GM19238 (cell line): ENCODE results near the gene TBC1D21.

Source experiments
- DNase-seq: peaks from one replicate; pipeline ENCODE4 v3.0.0; 2011; ENCODE audit warnings: low spot score; ENCODE audit not compliant: insufficient read length

TBC1D21 gene

DNA sequence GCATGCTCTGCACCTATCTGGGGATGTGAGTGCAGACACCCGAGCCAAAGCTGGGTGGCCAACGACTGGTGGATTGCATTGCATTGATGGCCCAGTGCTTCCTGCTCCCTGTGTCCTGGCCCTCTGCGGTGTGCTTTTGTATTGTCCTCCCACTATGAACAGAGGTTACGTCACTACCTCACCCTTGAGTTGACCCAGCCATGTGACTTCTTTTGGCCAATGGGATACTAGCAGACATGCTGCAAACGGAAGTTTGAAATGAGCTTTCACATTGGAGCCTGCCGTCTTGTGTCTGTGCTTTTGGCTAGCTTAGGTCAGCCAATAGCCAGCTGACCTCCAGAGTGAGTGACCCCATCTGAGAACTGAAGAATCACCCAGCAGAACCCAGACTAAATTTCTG lies 15.3 kb upstream of the TBC1D21 start:
- no peak for DNase-seq

DNA sequence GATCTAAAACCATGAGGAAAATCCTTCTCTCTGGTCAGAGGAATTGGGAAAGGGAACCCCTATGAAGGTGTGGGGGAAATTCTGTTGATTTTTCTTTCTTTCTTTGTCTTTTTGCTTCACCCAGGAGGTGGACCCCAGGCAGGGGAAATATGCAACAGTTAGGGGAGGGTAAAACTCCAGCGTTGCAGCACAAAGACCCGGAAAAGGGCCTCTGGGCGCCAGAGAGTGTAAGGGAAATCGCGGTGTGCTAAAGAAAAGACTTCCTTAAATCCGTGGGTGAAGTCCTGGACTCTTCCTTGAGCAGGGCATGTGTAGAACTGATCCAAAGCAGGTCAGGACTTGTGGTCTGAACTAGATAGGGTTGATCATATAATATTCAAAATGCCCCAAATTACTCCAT lies 11.1 kb upstream of the TBC1D21 start:
- DNase-seq: no peak

GRCh38 chr15:73865379-73865778 lies 8.0 kb upstream of the TBC1D21 start:
- no peak for DNase-seq

- DNase-seq: no peak
Measured at GRCh38 chr15:73865904-73866303, 7.5 kb upstream of the TBC1D21 start.

- DNase-seq: no peak
Measured at GRCh38 chr15:73866481-73866880, 6.9 kb upstream of the TBC1D21 start.

GRCh38 chr15:73866881-73867410 lies 6.4 kb upstream of the TBC1D21 start:
- DNase-seq: no peak

- no peak for DNase-seq
Measured at GRCh38 chr15:73867426-73867825, 5.9 kb upstream of the TBC1D21 start.

GRCh38 chr15:73867956-73868355 lies 5.4 kb upstream of the TBC1D21 start:
- no peak for DNase-seq

GRCh38 chr15:73869216-73869995 lies 4.0 kb upstream of the TBC1D21 start:
- DNase-seq: no peak

DNA sequence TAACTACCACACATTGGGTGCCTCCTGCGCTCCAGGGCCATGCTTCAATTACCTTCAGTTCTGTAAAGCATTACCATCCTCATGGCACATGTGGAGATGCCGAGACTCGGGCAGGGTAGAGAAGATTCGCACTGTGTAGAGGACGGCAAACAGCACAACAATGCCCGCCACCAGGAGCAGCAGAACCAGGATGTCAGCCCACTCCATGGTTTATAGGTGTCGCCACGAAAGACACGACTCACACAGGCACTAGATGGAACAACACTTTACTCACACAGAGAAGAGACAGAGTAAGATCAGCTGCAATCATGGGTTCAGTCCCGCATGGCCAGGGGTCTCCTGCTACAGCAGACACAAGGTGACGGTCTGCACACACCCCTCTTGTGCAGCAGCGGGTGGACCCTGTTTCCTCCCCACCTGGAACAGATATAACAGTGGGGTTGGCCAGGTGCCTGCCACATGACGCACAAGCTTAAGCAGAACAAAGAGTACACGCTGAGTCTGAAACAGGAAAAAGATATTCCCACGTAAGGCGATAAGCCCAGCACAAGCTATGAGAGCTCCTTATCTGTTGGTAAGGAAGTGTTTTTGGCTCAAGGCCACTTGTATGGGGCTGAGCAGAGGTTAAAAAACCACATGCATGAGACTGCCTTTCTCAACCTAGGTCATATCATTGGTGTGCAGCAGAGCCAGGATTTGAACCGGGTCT lies 2.5 kb upstream of the TBC1D21 start:
- no peak for DNase-seq

DNA sequence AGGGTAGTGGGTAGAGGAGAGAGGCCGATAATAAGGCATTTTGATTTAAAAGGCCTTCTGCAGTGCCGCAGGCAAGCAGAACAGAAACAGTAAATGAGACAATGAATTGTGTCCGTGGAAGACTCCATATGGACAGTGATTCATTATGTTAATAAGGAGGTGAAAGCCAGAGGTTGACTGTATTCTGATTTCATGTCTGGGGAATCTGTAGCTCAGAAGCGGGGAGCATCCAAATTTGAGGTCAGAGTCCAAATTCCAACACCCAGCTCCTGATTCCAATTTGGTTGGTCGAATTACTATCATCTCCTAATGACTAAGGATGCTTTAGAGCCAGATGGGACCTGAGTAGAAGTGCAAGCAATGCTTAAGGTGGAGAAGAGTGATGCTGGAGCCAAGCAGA lies 1.0 kb upstream of the TBC1D21 start:
- DNase-seq: no peak

- peak; percentile 27 for DNase-seq
Measured at GRCh38 chr15:73873889-73874511, 636 bp downstream of the TBC1D21 start.

- DNase-seq: no peak
Measured at GRCh38 chr15:73879426-73879825, 6.1 kb downstream of the TBC1D21 start.

DNA sequence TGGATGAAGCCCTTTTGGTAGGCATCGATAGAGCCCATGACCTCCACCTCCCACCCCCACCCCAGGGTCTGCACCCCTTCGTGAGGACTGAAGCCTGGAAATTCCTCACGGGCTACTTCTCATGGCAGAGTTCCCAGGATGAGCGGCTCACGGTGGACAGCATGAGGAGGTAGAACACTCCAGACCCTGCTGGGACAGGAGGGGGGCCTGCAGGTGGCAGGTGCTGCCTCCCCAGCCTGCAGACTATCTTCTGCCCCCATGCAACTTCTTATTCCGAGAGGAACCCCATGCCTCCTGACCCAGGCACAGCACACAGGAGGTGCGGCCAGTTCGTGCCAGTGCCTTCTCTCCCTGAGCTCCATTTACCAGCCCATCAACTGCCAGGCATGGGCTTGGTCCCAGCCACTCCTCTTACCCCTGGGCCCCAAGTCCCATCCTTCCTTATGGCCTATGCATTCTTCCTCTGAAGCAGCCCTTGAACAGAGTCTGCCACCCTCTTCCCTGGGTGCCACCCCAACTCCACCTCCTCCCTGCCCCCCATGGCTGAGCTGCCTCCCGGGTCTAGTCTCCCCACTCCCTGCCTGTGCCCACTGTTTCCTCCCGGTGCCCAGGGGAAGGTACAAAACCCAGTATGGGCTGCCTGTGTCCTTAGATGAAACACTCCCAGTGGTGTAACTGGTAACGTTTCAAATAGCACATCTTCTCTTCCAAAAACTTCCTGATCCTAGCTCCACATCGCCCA lies 8.4 kb downstream of the TBC1D21 start:
- no peak for DNase-seq

DNA sequence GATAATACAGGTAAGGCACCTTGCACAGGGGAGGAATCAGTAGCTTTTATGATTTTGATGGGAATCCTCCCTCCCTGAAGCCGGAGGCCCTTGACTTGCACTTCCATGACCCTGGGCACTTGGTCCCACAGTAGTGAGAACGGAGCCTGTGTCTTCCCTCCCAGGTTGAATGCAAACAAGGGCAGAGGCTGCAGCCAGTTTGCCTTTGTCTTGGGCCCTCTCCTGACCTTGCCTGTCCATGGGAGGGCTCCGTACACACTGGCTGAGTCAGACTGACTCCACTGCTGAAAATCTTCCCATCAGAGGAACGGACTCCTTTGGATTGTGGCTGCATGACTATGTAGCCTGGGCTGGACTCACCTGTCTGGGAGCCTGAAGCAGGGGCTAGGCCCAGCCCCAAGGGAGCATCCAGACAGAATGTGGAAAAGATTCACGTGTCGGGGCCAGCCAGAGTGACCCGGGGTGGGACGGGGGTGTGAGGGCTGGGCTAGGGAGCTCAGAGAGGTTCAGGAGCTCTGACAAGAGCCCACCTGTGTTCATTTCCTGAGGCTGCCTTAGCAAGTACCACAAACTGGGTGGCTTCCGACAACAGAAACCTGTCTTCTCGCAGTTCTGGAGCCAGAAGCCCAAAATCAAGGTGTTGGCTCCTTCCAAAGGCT lies 9.5 kb downstream of the TBC1D21 start:
- no peak for DNase-seq

DNA sequence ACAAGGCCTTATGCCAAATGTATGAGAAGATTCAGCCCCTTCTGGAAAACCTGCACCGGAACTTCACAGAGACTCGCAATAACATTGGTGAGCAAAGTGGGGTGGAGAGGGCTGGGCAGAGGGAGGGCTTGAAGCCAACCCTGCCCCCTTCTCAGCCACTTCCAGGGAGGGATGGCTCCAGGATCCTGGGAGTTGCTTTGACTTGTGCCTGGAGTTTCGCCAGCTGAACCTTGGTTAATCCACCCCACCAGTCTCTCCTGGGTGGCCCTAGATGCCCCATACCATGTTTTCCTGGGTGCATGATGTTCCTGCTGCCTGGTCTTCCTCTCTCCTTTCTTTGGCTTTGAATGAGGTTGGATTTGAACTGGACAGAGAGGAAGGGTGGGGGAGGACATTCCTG lies 10.8 kb downstream of the TBC1D21 start:
- DNase-seq: no peak

DNA sequence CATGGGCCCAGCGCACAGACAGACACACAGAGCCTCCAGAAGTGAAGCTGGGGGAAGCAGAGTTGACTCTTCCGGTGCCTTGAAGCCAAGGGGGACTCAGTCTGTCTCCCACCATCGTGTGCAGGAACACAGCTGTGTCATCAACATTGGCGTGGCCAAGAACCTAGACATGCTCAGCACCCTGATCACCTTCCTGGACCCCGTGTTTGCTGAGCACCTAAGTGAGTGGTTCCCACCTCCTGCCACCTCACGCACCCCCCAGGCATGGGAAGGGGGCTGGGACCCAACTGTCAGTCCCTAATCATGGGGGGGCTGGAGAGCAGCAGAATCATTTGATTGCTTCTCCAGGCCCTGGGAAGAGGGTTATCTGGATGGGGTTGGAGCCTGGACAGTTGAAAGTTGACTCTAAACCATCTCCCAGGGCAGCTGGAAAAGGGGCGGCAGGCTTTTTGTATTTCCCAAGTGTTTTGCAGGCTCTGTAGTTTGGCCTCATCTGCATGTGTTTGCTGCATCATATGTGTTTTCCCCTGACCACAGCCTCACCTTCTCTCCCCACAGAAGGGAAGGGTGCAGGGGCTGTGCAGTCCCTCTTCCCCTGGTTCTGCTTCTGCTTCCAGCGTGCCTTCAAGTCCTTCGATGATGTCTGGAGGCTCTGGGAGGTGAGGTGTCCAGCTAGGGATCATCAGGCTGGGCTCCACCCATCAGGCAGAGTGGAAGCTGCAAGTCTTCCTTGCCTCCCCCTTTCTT lies 12.8 kb downstream of the TBC1D21 start:
- no peak for DNase-seq

DNA sequence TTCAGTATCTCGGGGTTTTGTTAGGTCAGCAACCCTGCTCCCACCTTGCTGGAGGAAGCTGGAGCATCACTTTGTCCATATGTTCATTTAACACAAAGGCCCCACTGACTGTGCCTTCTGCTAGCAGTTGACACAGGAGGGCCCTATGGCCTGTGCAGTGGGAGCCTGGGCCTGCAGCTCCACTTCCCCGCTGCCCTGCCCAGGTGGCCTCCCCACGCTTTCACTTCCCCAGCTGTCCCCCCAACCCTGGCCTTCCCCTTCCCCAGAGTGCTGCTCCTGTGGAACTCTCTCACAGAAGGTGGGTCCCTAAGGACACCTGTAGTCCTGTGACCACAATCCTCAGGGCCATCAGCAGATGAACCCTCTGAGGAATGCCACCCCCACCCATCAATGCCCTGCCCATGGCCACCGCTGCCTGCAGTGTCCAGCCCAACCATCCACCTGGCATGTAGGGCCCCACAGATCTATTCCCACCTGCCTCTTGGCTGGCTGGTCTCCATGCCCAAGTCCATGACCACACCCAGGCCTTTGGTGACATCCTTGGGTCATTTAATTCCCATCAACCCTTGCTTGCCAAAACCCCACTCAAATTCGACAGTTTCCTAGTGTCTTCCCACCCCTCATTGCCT lies 13.5 kb downstream of the TBC1D21 start:
- DNase-seq: no peak

- DNase-seq: no peak
Measured at GRCh38 chr15:73887481-73887880, 14.1 kb downstream of the TBC1D21 start.
